G401 (cell line): ENCODE data around the gene MFSD11. TPM values are rescaled to one million over a fixed set of nuclear protein-coding genes. Genes with fewer than 3 reads are reported as not detected.
A peak's percentile ranks its signal among the peaks of the same experiment; 100 is the strongest.
"Not testable (repeated sequence)": the region's sequence is repeated elsewhere in the genome, so short reads cannot be mapped to it uniquely, and the experiment has no call there.

Source experiments
- DNase-seq: peaks from one replicate; pipeline ENCODE4 v3.0.0-alpha.2; 2015; ENCODE audit warnings: low spot score
- in situ Hi-C: cut with HindIII; loops from 2 replicates; pipeline ENCODE4 v1.10.0; 2016; ENCODE audit warnings: low sequenced_read_pairs, mixed read lengths
- total RNA-seq: library from RNA; depleted of rRNA; stranded (reverse); fragments of >200 nt; shearing (Covaris generic); gene quantifications from 2 replicates; pipeline ENCODE4 v1.2.3, GENCODE V29; 2014

MFSD11 gene
- total RNA-seq, 1 experiment from 2014 or later: 45.7 TPM

DNA sequence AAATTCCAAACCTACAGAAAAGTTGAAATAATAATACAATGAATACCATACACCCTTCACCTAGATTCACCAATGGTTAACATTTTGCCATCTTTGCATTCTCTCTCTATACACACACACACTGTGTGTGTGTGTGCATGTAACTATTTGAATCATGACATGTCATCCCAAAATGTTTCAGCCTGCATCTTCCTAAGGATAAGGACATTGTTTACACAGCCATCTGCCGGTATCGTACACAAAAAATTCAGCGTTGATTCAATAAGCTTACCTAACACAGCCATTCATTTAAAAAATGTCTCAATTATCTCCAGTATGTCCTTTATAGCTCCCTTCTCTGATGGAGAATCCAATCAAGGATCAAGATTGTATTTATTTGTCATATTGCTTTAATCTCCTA, 31.1 kb upstream of the MFSD11 start:
- in situ Hi-C loops: no loop called here
- DNase-seq: no peak

DNA sequence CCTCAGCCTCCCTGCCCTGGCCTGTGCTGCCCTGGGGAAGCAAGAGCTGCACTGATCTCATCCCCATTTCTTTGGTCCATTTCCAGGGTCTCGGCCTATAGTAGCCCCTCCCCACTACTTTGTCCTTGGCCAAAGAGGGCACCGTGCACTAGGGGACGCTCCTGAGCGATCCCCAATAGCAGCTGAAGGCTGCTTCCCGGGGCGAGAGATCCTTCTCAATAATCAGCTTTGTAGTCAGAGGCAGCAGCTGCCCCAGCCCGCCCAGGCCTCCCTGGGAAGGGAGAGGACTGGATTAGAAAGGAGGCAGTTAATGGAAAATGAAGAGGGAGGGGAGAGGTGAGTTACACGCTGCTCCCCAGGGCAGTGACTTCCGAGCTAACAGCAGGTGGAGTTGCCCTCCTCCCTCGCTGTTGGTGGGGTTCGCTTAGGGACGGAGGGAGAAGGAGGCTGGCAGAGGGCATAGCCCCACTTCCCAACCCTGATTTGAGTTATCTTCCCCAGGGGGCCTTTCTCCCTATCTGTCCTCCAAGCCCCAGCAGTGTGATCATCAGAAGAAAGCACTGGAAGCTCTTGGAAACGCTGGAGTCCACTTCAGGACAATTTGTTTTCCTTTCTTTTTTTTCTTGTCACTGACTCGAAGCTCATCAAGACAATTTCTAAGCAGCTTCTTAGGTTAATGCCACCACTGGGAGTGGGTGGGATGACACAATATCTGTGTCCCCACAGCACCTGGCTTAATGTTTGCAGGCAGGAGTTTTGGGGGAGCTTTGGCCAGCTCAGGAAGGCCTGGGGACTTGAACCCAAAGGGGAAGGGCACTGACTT, 29.7 kb upstream of the MFSD11 start:
- in situ Hi-C loops: no loop called here
- peak; percentile 37 for DNase-seq

DNA sequence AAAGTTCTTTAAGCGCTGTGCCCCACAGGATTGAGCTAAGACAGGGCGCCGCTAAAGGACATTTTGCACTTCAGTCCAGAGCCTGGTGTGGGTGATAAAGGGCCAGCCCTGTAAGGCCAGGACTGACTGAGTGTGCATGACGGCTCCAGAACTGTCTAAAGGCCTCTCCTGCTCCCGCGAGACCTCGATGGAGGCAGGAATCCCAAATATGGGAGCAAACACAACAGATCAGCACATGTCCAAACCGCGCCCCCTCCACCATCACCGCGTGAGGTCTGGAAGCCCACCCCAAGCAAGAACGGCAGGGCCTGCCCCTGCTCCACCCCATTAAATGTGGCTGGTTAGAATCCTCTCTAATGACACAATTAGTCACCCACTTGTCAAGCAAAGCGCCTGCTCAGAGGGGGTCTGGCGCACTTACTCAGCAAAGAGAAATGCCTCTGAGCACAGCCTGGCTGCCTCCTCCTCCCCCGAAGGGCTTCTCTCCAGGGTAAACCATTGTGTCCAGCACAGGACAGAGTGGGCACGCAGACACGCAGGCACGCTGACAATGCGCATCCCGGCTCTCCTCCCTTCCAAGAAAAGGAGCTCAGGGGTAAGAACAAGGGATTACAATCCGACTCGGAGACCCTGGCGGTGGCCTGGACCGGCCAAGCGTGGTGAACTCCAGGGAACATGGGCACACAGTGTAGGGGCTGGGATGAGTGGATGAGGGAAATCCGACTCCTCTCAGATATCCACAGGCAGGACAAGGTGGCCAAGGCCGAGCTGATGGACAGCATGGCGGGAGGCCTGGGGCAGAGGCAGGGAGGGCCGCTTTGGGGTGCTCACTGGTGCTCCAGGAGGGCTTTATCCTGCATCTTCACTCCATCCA, 28.6 kb upstream of the MFSD11 start:
- in situ Hi-C loops: no loop called here
- peak; percentile 70 for DNase-seq

DNA sequence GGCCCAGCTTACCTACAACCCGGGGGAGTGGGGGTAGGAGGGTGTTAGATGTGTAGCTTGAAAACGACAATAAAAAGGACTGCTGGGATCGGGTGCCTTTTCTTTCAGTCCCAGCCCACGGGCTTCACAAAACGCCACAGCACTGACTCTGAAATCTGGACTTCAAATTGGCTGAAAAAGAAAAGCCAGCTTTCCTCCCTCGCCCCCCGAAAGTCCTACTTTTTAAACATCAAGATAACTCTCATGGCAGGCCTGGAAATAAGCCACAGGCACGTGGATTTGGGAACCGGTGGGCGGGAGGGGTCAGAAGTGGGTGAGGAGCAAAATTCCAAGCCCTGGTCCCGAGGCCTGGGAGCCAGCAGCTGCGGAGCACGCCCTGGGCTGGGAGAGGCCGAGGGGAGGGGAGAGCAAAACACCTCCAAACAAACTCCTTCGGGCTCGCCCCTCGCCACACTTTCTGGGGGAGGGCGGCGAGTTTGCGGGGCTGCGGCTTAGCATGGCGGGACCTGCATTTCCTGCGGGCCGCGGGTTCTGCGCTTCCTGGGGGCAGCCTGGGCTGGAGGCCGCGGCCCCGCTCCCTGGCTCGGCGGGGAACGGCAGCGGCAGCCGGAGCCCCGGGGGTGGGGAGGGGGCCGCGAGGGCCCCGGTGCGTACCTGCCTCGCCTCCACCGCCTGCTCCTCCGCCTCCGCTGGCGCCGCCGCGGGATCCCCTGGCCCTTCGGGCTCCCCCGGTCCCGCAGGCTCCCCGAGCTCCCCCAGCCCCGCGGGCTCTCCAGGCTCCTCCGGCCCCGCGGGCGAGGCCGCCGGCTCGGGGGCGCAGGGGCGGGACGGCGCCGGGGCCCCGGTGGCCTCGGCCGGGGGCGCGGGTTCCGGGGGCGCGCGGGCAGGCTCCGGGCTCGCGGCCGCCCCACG, 27.7 kb upstream of the MFSD11 start:
- in situ Hi-C loops: not testable (repeated sequence)
- DNase-seq: peak; percentile 43

DNA sequence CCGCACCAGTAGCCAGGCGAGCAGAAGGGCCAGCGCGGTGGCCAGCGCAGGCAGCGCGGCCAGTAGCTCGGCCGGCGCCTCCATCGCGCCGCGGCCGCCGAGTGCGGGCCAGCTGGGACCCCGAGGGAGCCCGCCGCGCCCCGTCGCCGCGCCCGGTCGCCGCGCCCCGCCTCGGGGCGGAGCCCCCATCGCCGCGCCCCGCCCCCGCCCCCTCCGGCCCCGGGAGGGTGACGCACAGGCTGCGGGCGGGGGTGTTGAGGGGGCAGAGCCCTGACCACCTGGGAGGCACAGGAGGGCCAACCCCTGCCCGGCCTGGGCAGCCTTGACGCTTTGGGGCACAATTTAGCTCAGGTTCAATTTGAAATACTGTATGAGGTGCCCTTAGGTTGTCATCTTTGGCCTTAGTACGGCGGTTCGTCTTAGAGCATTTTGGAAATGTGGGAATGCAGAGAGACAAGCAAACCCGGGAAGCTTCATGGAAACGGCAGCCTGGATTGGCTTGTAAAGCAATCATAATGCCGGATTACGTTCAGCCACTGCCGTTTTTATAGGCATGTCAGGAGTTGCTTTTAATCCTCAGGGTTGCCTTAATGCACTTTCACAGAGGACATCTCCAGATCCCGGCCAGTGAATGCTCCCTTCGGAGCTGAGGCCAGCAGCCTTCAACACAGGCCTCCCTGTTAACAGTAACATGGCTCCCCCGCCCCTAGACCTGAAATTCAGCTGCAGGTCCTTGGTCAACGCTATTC, 26.9 kb upstream of the MFSD11 start, which contains the start of gene MXRA7:
MXRA7 (minus strand) TSS at position 103 of the 749 bp plus-strand sequence; CDS start at position 84, 19 bp downstream.
- in situ Hi-C loops: no loop called here
- DNase-seq: peak; percentile 82

DNA sequence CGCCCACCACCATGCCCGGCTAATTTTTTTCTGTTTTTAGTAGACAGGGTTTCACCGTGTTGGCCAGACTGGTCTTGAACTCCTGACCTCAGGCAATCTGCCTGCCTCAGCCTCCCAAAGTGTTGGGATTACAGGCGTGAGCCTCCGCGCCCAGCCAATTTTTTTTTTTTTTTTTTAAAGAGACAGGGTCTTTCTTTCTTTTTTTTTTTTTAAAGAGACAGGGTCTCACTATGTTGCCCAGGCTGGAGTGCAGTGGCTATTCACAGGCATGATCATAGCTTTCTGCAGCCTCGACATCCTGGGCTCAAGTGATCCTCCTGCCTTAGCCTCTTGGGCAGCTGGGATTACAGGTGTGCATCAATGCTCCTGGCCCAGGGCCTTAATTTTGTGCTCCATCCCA, 25.6 kb upstream of the MFSD11 start:
- in situ Hi-C loops, DNase-seq: not testable (repeated sequence)

DNA sequence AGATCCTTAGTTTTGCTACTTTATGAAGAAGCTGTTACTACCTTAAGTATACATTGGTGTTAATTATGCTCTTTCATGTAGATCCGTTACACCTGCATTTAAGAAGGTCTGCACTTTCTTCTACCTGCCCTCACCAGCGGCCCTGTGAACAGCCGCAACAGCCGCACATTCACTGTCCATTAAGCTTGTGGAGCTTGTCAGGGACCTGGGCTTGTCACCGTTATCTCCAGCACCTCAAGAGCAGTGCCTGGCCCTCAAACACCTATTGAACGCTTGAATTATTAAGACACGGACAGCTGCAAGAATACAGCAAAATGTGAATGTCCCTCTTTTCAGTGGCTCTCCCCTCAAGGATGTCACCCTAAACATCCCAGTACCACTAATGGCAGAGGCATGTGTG, 24.2 kb upstream of the MFSD11 start:
- no peak for DNase-seq
- in situ Hi-C loops: no loop called here

DNA sequence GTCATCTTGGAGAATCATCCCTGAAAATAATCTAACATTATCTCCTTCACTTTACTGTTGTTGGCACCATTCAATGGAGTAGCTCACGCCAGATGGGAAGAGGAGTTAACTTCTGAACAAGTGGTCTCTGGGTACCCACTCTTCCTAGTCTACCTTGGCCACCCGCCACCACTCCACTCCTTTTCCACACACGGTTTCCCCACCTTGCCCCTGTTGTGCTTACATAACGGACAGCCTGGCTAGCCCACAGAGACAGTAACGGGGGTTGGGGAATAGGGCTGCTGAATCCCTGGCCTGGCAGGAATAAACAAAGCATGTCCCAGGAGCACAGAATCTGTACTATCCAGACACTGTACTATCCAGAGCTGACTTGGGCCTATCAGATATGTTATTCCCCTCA, 23.6 kb upstream of the MFSD11 start:
- DNase-seq: no peak
- in situ Hi-C loops: no loop called here

DNA sequence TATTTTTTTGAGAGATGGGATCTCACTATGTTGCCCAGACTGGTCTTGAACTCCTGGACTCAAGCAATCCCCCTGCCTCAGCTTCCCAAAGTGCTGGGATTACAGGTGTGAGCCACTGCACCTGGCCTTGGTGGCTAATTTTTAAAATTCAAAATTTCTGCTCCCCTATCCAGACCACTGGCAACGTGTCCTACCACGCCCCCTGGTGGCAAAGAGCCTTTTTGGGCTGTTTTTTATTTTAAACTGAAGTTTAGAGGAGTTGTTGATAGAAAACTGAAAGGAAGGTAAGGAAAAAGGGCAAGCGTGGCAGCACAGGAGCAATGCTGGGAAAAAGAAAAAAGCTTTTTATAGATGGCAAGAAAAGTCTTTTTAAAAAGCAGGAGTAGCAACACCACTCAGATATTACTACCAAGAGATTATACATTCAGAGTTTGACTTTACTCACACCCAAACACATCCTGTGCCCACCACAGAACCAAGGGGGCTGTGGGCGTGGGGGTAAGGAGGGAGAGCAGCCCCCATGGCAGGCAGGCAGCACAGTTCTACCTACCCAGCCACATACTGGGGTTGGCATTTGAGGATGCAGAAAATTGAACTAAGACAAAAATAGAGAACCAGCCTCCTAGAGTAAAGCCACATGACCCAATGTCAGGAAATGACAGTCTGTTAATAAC, 23.0 kb upstream of the MFSD11 start:
- DNase-seq: peak; percentile 70
- in situ Hi-C loops: no loop called here

DNA sequence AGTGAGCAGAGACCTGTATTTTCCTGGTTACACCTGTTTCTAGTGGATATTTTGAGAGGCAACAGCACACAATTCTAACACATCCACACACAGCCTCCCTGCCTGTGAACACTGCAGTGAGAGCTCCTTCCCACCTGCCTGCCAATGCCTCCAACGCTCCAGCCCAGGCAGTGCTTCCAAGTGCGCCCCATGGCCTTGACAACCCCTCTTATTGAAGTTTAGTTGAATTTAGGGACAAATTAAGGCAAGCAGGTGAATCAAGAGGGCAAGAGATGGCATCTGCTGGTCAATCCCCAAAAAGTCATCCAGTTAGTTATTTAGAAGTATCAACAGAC, 22.5 kb upstream of the MFSD11 start:
- no peak for DNase-seq
- in situ Hi-C loops: no loop called here

DNA sequence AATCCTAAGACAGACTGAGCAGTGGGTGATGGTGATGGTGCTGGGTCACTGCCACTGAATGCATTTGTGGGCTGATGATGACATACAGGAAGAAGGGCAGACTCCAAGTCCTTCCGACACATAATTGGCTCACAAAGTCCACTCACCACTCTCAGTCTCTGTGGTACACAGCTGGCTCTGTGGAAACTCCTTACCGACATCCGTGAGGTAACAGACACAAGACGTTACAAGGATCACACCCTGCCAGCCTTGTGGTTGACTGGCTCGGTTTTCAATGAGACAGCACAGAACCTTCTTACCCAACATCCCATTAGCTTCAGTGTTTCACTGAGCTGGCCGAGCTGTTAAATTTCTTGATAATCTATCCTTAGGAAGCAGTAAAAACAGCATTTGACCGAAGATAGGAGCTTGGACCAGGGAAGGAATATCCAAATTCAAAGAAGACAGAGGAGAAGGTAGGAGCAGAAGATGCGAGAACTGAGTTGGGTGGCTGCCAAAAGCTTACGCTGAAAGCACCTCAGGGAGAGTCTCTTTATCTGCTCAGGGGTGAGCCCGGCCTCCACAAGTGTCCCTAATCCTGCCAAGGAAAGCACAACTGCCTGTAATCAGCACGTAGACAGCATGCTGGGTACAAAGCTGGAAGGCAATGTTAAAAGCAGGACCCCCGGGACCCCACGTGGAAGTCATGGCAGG, 21.6 kb upstream of the MFSD11 start:
- DNase-seq: no peak

DNA sequence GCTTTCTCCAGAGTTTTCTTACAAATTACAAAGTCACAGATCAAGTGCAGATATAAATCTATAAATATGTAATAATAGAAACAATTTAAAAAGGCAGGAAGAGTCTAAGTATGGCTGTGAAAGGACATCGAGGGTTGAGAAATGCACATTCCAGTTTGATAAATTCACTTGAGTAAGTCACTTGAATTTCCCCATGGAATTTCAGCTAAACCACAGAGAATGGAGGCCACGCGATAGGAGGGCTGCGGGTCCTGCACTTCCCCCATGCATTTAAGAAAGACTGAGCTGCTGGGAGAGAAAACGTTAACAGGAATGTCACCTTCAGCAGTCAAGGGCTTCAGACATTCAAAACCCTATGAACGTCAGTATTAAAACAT, 21.1 kb upstream of the MFSD11 start:
- no peak for DNase-seq
- in situ Hi-C loops: no loop called here

More for the DNA sequence above, 21.6 kb upstream of the MFSD11 start:
- in situ Hi-C loops: no loop called here

DNA sequence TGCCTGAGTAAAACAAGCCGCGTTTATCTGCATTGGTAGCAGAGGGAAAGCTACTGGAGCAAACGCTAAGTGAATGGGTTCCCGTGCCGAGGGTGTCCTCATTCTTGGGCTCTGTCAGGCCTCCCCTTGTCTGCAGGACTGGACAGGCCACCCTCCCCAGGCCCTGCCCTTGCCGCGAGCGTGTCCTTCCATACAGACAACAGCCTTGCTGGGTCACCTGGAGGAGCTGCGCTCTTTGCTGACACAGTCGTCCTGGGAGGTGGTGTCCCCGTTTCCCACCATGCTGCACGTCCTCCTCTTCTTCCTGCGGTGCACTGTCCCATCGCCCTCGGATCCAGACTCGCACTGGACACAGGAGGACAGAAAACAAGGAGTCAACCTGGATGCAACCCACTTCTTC, 19.4 kb upstream of the MFSD11 start:
- no peak for DNase-seq
- in situ Hi-C loops: no loop called here

DNA sequence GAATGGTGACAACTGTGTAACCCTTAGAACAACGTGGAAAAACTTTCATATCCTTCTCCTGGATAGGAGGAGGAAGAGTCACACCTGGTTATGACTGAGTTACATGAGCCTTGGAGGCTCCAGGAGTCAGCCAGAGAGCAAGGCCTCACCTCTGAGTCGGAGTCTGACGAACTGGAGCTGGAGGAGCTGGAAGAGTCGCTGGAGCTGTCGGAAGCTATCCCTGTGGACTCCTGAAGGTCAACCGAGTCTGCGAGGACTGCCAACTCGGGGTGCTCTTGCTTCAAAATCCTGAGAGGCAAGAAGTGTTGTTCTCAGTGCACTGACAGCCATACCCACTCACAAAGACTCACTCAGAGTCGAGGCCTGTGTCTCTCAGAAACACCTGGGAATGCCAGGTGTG, 17.7 kb upstream of the MFSD11 start:
- in situ Hi-C loops: no loop called here
- no peak for DNase-seq

DNA sequence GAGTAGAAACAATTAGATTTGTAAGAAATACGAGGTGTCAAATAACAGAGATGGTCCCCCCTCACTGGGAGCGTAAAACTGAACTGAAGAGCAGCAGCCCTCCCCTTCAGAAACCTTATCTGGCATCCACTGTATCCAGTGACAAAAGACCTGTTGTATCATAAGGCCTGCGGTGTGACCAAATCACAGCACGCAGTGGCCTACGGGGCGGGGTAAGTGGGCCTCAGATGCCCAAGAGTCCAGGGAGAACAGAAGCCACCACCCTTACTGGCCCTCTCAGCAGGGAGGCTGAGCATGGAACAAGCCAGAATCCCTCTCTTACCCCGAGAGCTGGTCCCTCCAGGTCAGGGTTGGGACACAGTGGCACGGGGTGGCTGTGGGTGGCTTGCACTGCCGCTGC, 17.0 kb upstream of the MFSD11 start:
- no peak for DNase-seq
- in situ Hi-C loops: no loop called here

DNA sequence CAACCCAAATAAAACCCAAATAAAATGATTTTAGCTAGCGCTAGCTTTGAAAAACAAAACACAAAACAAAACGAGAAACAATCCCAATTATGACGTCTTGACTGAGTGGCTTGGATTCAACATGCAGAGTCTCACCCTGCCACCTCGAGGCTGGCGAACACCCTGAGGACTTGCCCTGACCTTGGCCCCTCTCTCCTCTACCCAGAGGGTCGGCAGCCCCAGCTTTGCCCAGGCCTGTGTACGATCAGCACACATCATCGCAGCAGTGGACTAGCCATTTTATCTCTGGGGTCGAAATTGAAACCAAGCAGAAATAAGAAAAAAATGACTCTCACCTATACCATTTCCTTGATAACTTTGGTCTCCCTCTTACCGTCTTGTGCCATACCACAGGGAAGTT, 16.5 kb upstream of the MFSD11 start:
- no peak for DNase-seq
- in situ Hi-C loops: no loop called here

DNA sequence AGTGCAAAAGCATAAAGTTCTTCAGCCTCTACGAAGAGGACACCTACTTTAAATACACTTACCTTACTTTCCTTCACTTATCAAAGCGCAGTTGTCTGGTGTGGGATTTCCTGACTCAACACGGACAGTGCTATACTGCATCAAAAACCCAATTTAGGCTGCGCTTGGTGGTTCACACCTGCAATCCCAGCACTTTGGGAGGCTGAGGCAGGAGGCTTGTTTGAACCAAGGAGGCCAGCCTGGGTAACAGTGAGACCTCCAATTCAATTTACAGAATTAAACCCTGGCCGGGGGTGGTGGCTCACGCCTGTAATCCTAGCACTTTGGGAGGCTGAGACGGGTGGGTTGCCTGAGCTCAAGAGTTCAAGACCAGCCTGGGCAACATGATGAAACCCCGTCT, 15.6 kb upstream of the MFSD11 start:
- in situ Hi-C loops: no loop called here
- no peak for DNase-seq

DNA sequence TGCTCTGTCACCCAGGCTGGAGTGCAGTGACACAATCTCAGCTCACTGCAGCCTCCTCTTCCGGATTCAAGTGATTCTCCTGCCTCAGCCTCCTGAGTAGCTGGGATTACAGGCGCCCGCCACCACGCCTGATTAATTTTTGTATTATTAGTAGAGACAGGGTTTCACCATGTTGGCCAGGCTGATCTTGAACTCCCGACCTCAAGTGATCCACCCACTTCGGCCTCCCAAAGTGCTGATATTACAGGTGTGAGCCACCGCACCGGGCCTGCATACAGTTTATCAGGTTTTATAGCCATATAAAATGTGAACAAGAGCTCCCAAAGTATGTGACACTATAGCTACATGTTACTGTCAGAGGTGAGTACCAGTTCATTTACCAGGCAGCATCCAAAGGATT, 14.9 kb upstream of the MFSD11 start:
- in situ Hi-C loops, DNase-seq: not testable (repeated sequence)
